Natural killer cell treated with Interleukin-12 subunit alpha and Interleukin-12 subunit beta and Interleukin-15 and Interleukin-18, amount 100 ng/mL, for 72 hours (primary cell): ENCODE data around the gene SPATC1L. TPM values are rescaled to one million over a fixed set of nuclear protein-coding genes. Genes with fewer than 3 reads are reported as not detected.

Experiments used
- ATAC-seq, 2 donors: fragments of 150-1000 bp; cut with Tn5 transposase in 1 of 2; sonication (Bioruptor Pico), chemical (Tn5 transposase) in 1 of 2; 2 replicates each; pipeline ENCODE4 v1.10.0; 2021
- DNase-seq: peaks from one replicate; pipeline ENCODE4 v3.0.0; 2022; ENCODE audit warnings: low spot score
- H3K27ac Mint-ChIP-seq, 2 donors: 1 replicate in 1 of 2; 2 replicates in 1 of 2; pipeline ENCODE4 v1.8.0; 2022; ENCODE audit warnings: mixed read lengths in 2 of 2, mild to moderate bottlenecking in 1 of 2, moderate library complexity in 1 of 2
- H3K27me3 Mint-ChIP-seq, 2 donors: 1 replicate in 1 of 2; 2 replicates in 1 of 2; pipeline ENCODE4 v1.8.0; 2022; ENCODE audit warnings: mixed read lengths in 2 of 2
- H3K36me3 Mint-ChIP-seq: one replicate; pipeline ENCODE4 v1.8.0; 2022; ENCODE audit warnings: mixed read lengths
- H3K4me1 Mint-ChIP-seq, 2 donors: 1 replicate in 1 of 2; 2 replicates in 1 of 2; pipeline ENCODE4 v1.8.0; 2022; ENCODE audit warnings: low read depth in 2 of 2, mixed read lengths in 2 of 2, mild to moderate bottlenecking in 1 of 2
- H3K4me3 Mint-ChIP-seq: one replicate; pipeline ENCODE4 v1.8.0; 2022; ENCODE audit warnings: mixed read lengths
- H3K9me3 Mint-ChIP-seq: 2 replicates; pipeline ENCODE4 v1.8.0; 2022; ENCODE audit warnings: mixed read lengths
- total RNA-seq, 2 donors: library from RNA; stranded (reverse); gene quantifications; one replicate each; pipeline ENCODE4 v1.2.3, GENCODE V29; 2022

The SPATC1L gene
- total RNA-seq, 2 donors from 2014 or later = 5.0 TPM; not detected in 1

DNA sequence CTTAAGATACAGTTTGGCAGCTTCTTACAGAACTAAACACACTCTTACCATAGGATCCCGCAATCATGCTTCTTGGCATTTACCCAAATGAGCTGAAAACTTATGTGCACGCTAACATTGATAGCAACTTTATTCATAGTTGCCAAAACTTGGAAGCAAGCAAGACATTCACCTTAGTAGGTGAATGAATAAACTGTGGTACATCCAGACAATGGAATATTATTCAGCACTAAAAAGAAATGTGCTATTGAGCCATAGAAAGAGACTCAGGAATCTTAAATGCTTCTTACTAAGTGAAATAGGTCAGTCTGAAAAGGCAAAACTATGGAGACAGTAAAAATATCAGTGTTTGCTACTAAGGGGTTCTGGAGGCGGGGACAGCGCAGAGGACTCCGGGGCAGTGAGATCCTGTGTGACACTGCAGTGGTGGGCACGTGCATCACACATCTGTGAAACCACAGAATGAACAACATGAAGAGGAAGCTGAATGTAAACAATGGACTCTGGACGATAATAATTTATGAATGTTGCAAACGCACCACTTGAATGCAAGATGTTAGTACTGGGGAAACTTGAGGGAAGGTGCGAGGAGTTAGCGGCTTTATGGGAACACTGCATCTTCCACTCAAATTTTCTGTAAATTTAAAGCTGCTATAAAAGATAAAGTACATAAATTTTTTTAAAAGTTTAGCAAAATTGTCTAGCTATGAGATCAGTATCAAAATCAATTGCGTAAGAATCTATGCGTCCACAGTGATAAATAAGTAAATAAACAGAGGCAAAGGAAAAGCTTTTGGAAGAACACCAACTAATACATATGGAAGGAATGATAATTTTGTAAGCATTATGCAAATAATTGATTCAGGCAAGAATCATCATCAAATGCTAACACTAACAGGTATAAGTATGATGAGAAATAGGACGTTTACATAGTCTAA is 15.4 kb upstream of the SPATC1L start:
- DNase-seq (no peak), ATAC-seq (no peak)
- Mint-ChIP-seq H3K36me3 (peaks cover 10% of the 10 kb centered on the region), H3K4me1 (peaks cover 4 to 5% of the 10 kb centered on the region in 2 donors), H3K4me3 (no peak overlapping the region), H3K27ac (no peak overlapping the region), H3K27me3 (no peaks in the 10 kb centered on the region), H3K9me3 (no peaks in the 10 kb centered on the region)

GRCh38 chr21:46196733-46197132 is 12.5 kb upstream of the SPATC1L start:
- Mint-ChIP-seq H3K27me3 (no peaks in the 10 kb centered on the region), H3K4me3 (no peak overlapping the region)
- ATAC-seq = no peak

GRCh38 chr21:46195595-46196195 is 11.4 kb upstream of the SPATC1L start:
- H3K36me3 Mint-ChIP-seq = peaks cover 10% of the 10 kb centered on the region
- H3K27ac Mint-ChIP-seq = no peak overlapping the region

More at GRCh38 chr21:46196733-46197132, 12.5 kb upstream of the SPATC1L start:
- H3K36me3 Mint-ChIP-seq = peaks cover 10% of the 10 kb centered on the region
- no peaks in the 10 kb centered on the region for H3K9me3 Mint-ChIP-seq
- DNase-seq = no peak
- H3K27ac Mint-ChIP-seq = no peak overlapping the region
- H3K4me1 Mint-ChIP-seq = peaks cover 4 to 5% of the 10 kb centered on the region in 2 donors

DNA sequence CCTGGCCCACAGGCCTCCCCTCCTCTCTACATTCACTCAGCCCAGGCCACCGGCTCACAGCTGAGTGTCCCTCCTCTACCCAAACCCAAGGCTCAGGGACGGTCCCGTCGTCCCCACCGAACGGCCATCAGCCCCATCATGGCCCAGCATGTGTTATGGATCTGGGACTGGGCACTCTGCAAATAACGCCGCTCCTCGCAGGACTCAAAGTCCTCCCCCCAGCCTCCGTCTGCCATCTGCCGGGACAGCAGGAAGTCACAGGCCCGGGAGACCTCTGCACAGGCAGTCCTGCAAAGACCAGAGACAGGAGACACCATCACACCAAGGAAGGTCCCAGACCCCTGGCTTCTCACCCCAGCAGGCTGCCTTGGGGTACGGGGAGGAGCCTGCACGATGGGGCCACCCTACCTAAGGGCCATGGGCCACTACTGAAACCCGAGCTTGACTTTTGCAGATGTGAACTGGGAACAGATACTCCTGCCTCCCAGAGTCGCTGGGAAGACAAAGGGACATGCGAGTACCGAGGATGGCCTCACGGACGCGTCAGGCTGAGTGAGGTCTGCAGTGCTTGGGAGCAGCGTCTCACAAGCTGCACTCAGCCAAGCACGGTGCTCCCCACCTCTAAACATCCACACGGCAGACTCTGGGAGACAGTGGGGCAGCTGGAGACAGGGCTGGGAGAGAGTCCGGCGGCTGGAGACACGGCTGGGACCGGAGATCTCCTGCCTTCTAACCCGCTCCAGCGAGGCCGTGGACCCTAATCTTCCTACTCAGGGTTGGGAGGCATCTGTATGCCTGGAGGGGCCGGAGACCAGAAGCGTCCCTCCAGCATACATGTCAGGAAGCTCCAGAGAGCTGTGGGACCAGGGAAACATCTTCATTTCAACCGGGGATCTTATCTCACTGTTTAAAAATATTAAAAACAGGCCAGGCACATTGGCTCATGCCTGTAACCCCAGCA is 10.4 kb upstream of the SPATC1L start:
- H3K27me3 Mint-ChIP-seq = no peaks in the 10 kb centered on the region
- peaks cover 3% of the 10 kb centered on the region in 2 donors for H3K4me1 Mint-ChIP-seq
- peak; percentile 46 for DNase-seq
- ATAC-seq = no peak
- no peak overlapping the region for H3K27ac Mint-ChIP-seq
- H3K36me3 Mint-ChIP-seq = peaks cover 8% of the 10 kb centered on the region
- H3K4me3 Mint-ChIP-seq = no peak overlapping the region
- no peaks in the 10 kb centered on the region for H3K9me3 Mint-ChIP-seq

More at GRCh38 chr21:46195595-46196195, 11.4 kb upstream of the SPATC1L start:
- no peaks in the 10 kb centered on the region for H3K27me3 Mint-ChIP-seq
- DNase-seq (peak; percentile 49), ATAC-seq (no peak)
- H3K4me1 Mint-ChIP-seq = peaks cover 4 to 5% of the 10 kb centered on the region in 2 donors
- no peaks in the 10 kb centered on the region for H3K9me3 Mint-ChIP-seq
- no peak overlapping the region for H3K4me3 Mint-ChIP-seq

GRCh38 chr21:46193829-46194373 is 9.6 kb upstream of the SPATC1L start:
- no peak for DNase-seq
- no peak overlapping the region for H3K27ac Mint-ChIP-seq

GRCh38 chr21:46191686-46192575 is 7.7 kb upstream of the SPATC1L start:
- Mint-ChIP-seq H3K4me3 (no peak overlapping the region), H3K4me1 (no peaks in the 10 kb centered on the region), H3K9me3 (no peaks in the 10 kb centered on the region), H3K27me3 (no peaks in the 10 kb centered on the region), H3K27ac (no peak overlapping the region), H3K36me3 (peaks cover 4% of the 10 kb centered on the region)
- ATAC-seq (no peak), DNase-seq (no peak)

More at GRCh38 chr21:46193829-46194373, 9.6 kb upstream of the SPATC1L start:
- H3K4me1 Mint-ChIP-seq = no peaks in the 10 kb centered on the region
- no peak for ATAC-seq
- H3K9me3 Mint-ChIP-seq = no peaks in the 10 kb centered on the region
- no peaks in the 10 kb centered on the region for H3K27me3 Mint-ChIP-seq
- no peak overlapping the region for H3K4me3 Mint-ChIP-seq
- peaks cover 4% of the 10 kb centered on the region for H3K36me3 Mint-ChIP-seq

- Mint-ChIP-seq H3K9me3 (no peaks in the 10 kb centered on the region), H3K27me3 (no peaks in the 10 kb centered on the region), H3K4me3 (no peak overlapping the region), H3K36me3 (peaks cover 2% of the 10 kb centered on the region), H3K4me1 (no peaks in the 10 kb centered on the region), H3K27ac (no peak overlapping the region)
- DNase-seq = no peak
- no peak for ATAC-seq
Observed at GRCh38 chr21:46191257-46191685, 7.0 kb upstream of the SPATC1L start.

- no peak overlapping the region for H3K27ac Mint-ChIP-seq
- no peaks in the 10 kb centered on the region for H3K27me3 Mint-ChIP-seq
- no peaks in the 10 kb centered on the region for H3K9me3 Mint-ChIP-seq
- no peaks in the 10 kb centered on the region for H3K4me1 Mint-ChIP-seq
- peak in 1 of 2 donors; percentile 21 for ATAC-seq
- no peak for DNase-seq
- H3K4me3 Mint-ChIP-seq = no peak overlapping the region
- no peaks in the 10 kb centered on the region for H3K36me3 Mint-ChIP-seq
Observed at GRCh38 chr21:46190491-46191131, 6.4 kb upstream of the SPATC1L start.

DNA sequence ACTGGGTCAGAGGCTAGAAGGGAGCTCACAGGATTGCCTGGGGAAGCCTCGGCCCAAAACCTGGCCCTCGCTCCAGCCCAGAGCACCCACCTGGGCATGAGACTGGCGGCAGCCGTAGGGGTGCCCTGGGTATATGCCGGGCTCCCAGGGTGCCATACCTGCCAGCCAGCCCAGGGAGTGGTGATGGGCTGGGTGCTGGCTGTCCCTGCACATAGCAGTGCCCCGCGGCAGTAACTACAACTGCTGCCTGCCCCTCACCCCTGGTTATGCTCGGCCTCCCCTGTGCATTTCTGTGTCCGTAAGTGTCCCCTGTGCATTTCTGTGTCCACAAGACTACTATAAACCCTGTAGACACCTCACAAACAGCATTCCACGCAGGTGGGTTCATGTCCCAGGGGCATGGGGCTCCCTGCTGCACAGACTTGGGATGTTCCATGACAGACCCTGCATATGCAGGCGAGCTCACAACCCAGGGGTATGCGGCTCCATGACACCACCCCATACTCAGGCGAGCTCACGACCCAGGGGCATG is 5.8 kb upstream of the SPATC1L start:
- Mint-ChIP-seq H3K4me1 (peaks cover 0 to 1% of the 10 kb centered on the region in 2 donors), H3K36me3 (no peaks in the 10 kb centered on the region), H3K9me3 (no peaks in the 10 kb centered on the region), H3K27me3 (no peaks in the 10 kb centered on the region), H3K4me3 (no peak overlapping the region), H3K27ac (no peak overlapping the region)
- ATAC-seq (peak in 1 of 2 donors; percentile 44), DNase-seq (peak; percentile 55)

DNA sequence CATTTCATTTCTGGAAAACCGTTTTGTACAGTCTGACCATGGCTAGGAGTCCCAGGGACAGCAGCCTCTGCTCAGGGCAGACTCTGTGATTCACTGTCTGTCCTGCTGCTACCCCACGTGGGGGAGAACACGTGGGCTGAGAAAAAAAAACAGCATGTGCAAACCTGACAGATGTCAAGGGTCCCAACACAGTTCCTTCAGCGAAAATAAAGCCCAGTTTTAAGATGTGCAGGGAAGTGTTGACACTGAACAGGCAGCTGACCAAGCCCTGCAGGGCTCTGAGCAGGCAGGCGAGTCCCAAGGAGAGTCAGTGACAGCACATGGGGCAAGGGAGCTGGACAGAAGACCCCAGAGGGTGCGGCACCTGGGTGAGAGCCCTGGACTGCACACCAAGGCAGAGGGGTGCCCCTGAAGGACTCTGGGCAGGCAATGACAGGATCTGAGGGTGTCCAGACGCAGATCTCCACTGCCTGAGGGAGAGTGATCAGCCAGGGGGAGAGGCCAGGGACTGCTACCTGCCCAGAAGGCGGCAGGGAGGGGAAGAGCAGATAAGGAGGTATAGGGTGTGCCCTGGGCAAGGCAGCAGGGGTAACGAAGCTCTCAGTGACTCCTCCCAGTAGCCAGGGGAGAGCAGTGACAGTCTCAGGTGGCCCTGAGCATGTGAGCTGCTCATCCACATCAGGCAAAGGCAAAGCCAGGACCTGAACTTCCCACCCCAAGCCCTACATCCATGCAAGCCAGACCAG is 5.1 kb upstream of the SPATC1L start:
- DNase-seq (no peak), ATAC-seq (no peak)
- Mint-ChIP-seq H3K9me3 (no peaks in the 10 kb centered on the region), H3K36me3 (no peaks in the 10 kb centered on the region), H3K27ac (no peak overlapping the region), H3K4me3 (no peak overlapping the region), H3K4me1 (peaks cover 0 to 3% of the 10 kb centered on the region in 2 donors), H3K27me3 (no peaks in the 10 kb centered on the region)
